NOMO-1 (cell line): ENCODE data around the gene RASGRF1.

Experiments
- DNase-seq, 2 experiments: peaks; one replicate each; lab custom pipeline; 2025; ENCODE audit not compliant: unreplicated experiment in 2 of 2; lab: John Stamatoyannopoulos, UW

The RASGRF1 gene

GRCh38 chr15:78989701-78990240, 100.8 kb downstream of the RASGRF1 start:
- DNase-seq: no peak

DNA sequence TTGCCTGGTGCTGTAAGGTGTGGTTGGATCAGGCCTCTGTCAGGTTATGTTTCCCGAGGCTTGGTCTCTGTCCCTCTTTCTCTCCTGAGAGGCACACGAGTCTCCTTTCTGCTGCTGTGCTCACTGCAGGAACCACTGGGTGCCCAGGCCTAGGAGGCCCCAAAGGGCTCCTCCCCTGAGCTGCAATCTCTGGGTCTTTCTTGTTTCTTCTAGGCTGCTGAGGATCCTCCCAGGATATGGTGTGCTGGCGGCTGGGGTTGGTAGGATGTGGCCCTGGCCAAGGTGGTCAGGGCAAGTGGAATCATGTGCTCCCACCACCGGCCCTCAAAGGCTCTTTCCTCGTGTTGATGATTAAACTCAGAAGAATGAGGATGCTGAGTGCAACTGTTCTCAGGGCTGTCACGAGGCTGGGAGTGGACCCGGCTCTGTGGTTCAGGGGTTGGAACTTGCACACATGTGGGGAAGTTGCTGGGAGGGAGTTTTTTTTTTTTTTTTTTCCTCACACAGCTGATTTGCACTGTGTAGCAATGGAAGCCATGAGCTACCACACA, 102.1 kb downstream of the RASGRF1 start:
- DNase-seq: peak; percentile 61 to 73

- no peak for DNase-seq
Measured at GRCh38 chr15:78987556-78988360, 102.8 kb downstream of the RASGRF1 start.

DNA sequence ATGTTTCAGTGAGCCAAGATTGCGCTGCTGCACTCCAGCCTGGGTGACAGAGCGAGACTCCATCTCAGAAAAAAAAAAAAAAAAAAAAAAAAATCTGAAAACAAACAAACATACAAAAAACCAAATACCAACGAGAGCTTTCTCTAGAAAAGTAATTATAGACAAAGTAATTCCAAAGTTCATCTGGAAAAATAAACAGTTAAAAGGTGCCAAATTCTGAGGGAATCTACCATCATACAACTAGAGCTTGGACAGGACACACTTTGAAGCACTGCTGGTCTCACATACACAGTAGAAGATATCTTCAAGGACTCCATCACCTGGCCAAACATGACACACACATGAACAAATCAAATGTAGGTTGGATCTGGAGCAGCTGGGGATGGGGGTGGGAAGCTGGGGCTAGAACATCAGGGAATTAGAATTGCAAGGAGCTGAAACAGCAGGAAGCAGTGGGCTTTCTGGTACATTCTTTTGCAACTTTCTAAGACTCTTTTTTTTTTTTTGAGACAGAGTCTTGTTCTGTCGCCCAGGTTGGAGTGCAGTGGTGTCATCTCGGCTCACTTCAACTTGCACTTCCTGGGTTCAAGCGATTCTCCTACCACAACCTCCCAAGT, 104.6 kb downstream of the RASGRF1 start:
- DNase-seq: no peak

- DNase-seq: no peak
Measured at GRCh38 chr15:78984041-78984440, 106.5 kb downstream of the RASGRF1 start.

GRCh38 chr15:78983146-78983918, 107.2 kb downstream of the RASGRF1 start:
- no peak for DNase-seq

- DNase-seq: no peak
Measured at GRCh38 chr15:78982736-78983135, 107.8 kb downstream of the RASGRF1 start.

- DNase-seq: no peak
Measured at GRCh38 chr15:78981532-78982313, 108.9 kb downstream of the RASGRF1 start.

DNA sequence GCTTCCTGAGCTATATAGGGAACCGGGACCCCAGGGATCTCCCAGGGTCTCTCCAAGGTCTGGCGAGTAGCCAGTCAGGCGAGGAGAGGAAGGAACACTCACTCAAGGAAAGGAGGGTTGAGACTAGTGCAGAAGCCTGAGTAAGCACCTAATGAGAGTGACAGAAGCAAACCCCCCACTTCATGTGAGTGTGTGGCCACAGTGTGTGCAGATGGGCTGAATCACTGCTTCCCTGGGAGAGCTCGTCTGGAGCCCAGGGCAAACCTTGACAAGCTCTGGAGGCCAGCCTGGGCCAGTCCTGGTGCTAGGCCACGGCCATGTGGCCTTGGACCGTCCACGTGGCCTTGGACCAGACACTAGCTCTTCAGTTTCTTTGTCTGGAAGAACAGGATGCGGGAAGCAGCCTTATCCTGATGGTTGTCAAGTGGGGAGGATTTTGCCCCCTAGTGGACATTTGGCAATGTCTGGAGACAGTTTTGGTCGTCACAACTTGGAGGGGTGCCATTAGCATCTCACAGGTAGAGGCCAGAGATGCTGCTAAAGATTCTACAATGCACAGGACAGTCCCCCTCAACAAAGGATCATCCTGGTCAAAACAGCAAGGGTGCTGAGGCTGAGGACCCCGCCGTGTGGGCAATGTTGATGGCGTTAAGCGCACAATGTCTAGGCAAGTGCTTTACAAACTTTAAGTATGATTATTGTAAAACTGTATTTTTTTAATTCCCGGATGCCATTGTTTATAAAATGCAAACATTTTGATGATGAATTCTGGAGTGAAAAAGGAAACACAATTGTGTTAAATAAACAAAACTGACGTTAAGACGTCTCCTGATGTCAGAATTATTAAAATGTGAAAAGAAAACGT, 110.9 kb downstream of the RASGRF1 start:
- DNase-seq: no peak

DNA sequence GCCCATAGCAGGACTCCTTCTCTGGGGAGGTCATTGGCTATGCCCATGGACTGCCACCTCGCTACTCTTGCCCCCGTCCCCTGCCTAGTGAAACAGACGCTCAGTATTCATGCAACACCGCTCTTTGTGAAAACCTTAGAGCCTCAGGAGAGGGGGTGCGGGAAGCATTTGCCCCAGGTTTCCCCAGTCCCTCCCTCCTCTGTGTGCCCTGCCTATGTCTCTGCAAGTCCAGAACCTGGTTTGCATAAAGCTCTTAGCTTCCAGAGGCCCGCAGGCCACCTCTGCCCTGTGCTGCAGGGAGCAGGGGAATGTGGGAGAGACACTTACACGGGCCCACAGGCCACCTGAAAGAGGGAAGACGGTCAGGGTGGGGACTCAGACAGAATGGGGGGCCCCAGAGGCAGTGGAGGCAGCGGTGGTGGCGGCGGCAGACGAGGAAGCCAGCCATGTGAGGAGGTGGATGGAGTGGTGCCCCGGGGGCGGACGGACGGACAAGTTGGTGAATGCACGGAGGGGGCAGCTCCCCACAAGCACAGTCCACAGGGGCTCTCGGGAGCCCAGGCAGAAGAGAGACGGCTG, 111.9 kb downstream of the RASGRF1 start:
- no peak for DNase-seq

GRCh38 chr15:78977591-78978347, 112.8 kb downstream of the RASGRF1 start:
- no peak for DNase-seq

- peak in 1 of 2 experiments; percentile 21 for DNase-seq
Measured at GRCh38 chr15:78977091-78977571, 113.4 kb downstream of the RASGRF1 start.

- DNase-seq: no peak
Measured at GRCh38 chr15:78976691-78977090, 113.9 kb downstream of the RASGRF1 start.

DNA sequence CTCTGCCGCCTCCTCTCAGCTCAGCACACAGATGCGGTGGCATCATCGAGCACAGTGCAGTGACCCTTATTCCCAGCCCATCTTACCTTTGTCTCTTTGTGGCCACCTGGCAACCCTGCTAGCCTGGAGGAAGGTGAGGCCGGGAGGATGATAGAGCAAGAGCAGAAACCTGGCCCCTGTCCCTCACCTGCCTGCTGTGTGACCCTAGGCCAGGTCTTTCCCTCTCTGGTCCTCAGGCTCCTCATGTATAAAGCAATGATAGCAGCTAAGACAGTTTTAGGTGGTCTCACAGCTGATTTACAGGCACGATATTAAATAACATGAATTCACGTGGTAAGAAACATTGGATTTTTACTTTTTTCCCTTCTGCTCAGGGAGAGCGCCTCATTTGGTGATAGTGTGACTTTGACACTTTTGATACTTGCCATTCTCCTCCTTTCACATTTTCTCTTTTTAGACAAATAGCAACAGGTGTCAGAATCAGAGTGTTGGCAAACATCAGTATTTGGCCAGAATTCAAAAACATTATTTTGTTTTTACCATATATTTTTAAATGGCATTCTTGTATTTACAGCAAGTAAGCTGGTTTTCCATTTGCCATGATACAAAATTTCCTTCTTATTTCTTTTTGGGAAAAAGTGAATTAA, 116.2 kb downstream of the RASGRF1 start:
- DNase-seq: no peak

- no peak for DNase-seq
Measured at GRCh38 chr15:78969687-78970349, 120.8 kb downstream of the RASGRF1 start.

- DNase-seq: no peak
Measured at GRCh38 chr15:78968539-78969271, 121.9 kb downstream of the RASGRF1 start.
